Upper lobe of left lung (tissue), 6 donors: ENCODE measurements around the gene CD27. TPM values are rescaled to one million over a fixed set of nuclear protein-coding genes. Genes with fewer than 3 reads are reported as not detected.
A peak's percentile ranks its signal among the peaks of the same experiment; 100 is the strongest.
"Not testable (repeated sequence)": the region's sequence is repeated elsewhere in the genome, so short reads cannot be mapped to it uniquely, and the experiment has no call there.

Experiments
- ATAC-seq, 2 donors: fragments of 200-7000 bp; cut with Tn5 transposase; one replicate each; pipeline ENCODE4 v1.9.1; 2022; ENCODE audit warnings: mild to moderate bottlenecking in 2 of 2, moderate library complexity in 2 of 2; ENCODE audit not compliant: low FRiP score in 2 of 2
- DNase-seq, 2 donors: peaks; one replicate each; pipeline ENCODE4 v3.0.0-alpha.2; 2019 to 2020
- H3K27ac ChIP-seq, 4 donors: fragments of 200-600 bp; sonication (generic); one replicate each; pipeline ENCODE4 v1.5.1; 2016 to 2019
- H3K27me3 ChIP-seq, 4 donors: fragments of 200-600 bp; sonication (generic); one replicate each; pipeline ENCODE4 v1.5.1; 2017 to 2019
- H3K36me3 ChIP-seq, 4 donors: fragments of 200-600 bp; sonication (generic); one replicate each; pipeline ENCODE4 v1.5.1; 2016 to 2019
- H3K4me1 ChIP-seq, 4 donors: fragments of 200-600 bp; sonication (generic); one replicate each; pipeline ENCODE4 v1.5.1; 2018 to 2019
- H3K4me3 ChIP-seq, 4 donors: fragments of 200-600 bp; sonication (generic); one replicate each; pipeline ENCODE4 v1.5.1; 2017 to 2019; ENCODE audit warnings: mild to moderate bottlenecking in 2 of 4, moderate library complexity in 1 of 4
- H3K9me3 ChIP-seq, 4 donors: fragments of 200-600 bp; sonication (generic); one replicate each; pipeline ENCODE4 v1.5.1; 2018 to 2019
- EP300 ChIP-seq, 4 donors: sonication (generic); formaldehyde crosslinking; IDR thresholded peaks; one replicate each; pipeline ENCODE4 v1.5.1; 2017; ENCODE audit warnings: antibody characterized with exemption in 4 of 4, control low read depth in 2 of 4
- POLR2A ChIP-seq, 4 donors: fragments of 450-650 bp; IDR thresholded peaks; one replicate each; pipeline ENCODE4 v1.5.1; 2016 to 2017; ENCODE audit warnings: antibody characterized with exemption in 4 of 4, mild to moderate bottlenecking in 2 of 4
- POLR2AphosphoS5 ChIP-seq, 2 donors: sonication (generic); formaldehyde crosslinking; IDR thresholded peaks; one replicate each; pipeline ENCODE4 v1.5.1; 2017; ENCODE audit warnings: antibody characterized with exemption in 2 of 2
- WGBS, 2 donors: methylation state at CpG; one replicate each; pipeline ENCODE4 v1.1.5; 2017 to 2018; 5-methylcytosine and 5-hydroxymethylcytosine counted together
- total RNA-seq, 6 donors: library from RNA; depleted of rRNA in 4 of 6; stranded (reverse); fragments of >200 nt in 4 of 6; gene quantifications; one replicate each; pipeline versions ENCODE4 v1.1.0 to v1.2.1, GENCODE V29; 2016 to 2021
- TF ChIP-seq, protein P1 (sequence below), 6 experiments: fragments of 450-650 bp in 4 of 6; fragments of 200-600 bp in 2 of 6; sonication (generic) in 2 of 6; IDR thresholded peaks; one replicate each; pipeline ENCODE4 v1.5.1; 2016 to 2019; ENCODE audit warnings: antibody characterized with exemption in 6 of 6
- donor health status: DM: no; HTN: no; CAD: no; lungs with moderate emphysema.
- donor health status: DM: no; HTN: yes; CAD: no; lungs with severe emphysema.

Gene CD27
- total RNA-seq, 6 donors from 2014 or later: 1.0 to 8.8 (median 3.3) TPM; not detected in 1

GRCh38 chr12:6426882-6427671 lies 17.7 kb upstream of the CD27 start:
- H3K27me3 ChIP-seq: no peaks in the 10 kb centered on the region
- H3K9me3 ChIP-seq: no peaks in the 10 kb centered on the region
- peaks cover 18 to 23% (median 22%) of the 10 kb centered on the region in 4 donors for H3K4me1 ChIP-seq
- no peak overlapping the region for H3K27ac ChIP-seq
- 76 to 82% methylated on average over 14 of the region's 14 CpGs for WGBS, 2 donors
- no peaks in the 10 kb centered on the region for H3K36me3 ChIP-seq
- ATAC-seq: no peak
- DNase-seq: no peak
- no peak overlapping the region for H3K4me3 ChIP-seq
- TF ChIP-seq, protein P1, sequence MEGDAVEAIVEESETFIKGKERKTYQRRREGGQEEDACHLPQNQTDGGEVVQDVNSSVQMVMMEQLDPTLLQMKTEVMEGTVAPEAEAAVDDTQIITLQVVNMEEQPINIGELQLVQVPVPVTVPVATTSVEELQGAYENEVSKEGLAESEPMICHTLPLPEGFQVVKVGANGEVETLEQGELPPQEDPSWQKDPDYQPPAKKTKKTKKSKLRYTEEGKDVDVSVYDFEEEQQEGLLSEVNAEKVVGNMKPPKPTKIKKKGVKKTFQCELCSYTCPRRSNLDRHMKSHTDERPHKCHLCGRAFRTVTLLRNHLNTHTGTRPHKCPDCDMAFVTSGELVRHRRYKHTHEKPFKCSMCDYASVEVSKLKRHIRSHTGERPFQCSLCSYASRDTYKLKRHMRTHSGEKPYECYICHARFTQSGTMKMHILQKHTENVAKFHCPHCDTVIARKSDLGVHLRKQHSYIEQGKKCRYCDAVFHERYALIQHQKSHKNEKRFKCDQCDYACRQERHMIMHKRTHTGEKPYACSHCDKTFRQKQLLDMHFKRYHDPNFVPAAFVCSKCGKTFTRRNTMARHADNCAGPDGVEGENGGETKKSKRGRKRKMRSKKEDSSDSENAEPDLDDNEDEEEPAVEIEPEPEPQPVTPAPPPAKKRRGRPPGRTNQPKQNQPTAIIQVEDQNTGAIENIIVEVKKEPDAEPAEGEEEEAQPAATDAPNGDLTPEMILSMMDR (IDR thresholded peaks at IDR 0.05): no peak
- TF ChIP-seq POLR2A (IDR thresholded peaks at IDR 0.05): no peak
- TF ChIP-seq POLR2AphosphoS5 (IDR thresholded peaks at IDR 0.05): no peak
- TF ChIP-seq EP300 (IDR thresholded peaks at IDR 0.05): no peak

GRCh38 chr12:6427796-6428195 lies 17.0 kb upstream of the CD27 start:
- WGBS, 2 donors: 94 to 97% methylated on average over 10 of the region's 10 CpGs
- H3K27ac ChIP-seq, H3K36me3 ChIP-seq, ATAC-seq, H3K9me3 ChIP-seq, H3K4me3 ChIP-seq, H3K27me3 ChIP-seq, DNase-seq: not testable (repeated sequence)
- H3K4me1 ChIP-seq: peaks cover 18 to 23% (median 22%) of the 10 kb centered on the region in 4 donors

DNA sequence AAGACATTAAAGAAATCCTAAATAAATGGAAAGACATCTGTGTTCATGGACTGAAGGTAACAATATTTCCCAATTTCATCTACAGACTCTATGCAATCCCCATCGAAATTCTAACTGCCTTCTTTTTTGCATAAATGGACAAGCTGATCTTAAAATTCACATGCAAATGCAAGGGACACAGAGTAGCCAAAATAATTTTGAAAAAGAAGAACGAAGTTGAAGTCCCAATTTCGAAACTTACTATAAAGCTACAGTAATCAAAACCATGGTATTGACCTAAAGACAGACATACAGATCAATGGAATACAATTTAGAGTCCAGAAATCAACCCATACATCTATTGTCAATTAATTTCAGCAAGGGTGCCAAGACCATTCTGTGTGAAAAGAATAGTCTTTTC lies 16.4 kb upstream of the CD27 start:
- whole genome bisulfite sequencing, 2 donors: 82 to 85% methylated on average over 3 of the region's 3 CpGs
- no peak for DNase-seq
- TF ChIP-seq, protein P1 (IDR thresholded peaks at IDR 0.05): no peak
- TF ChIP-seq POLR2AphosphoS5 (IDR thresholded peaks at IDR 0.05): no peak
- TF ChIP-seq POLR2A (IDR thresholded peaks at IDR 0.05): no peak
- no peak for TF ChIP-seq EP300 (IDR thresholded peaks at IDR 0.05)
- Histone ChIP-seq H3K36me3 (no peaks in the 10 kb centered on the region), H3K27ac (peak overlapping the region in 1 of 4 donors; percentile 17), H3K9me3 (no peaks in the 10 kb centered on the region), H3K4me3 (no peak overlapping the region), H3K27me3 (no peaks in the 10 kb centered on the region), H3K4me1 (peaks cover 17 to 22% (median 21%) of the 10 kb centered on the region in 4 donors)
- ATAC-seq: no peak

DNA sequence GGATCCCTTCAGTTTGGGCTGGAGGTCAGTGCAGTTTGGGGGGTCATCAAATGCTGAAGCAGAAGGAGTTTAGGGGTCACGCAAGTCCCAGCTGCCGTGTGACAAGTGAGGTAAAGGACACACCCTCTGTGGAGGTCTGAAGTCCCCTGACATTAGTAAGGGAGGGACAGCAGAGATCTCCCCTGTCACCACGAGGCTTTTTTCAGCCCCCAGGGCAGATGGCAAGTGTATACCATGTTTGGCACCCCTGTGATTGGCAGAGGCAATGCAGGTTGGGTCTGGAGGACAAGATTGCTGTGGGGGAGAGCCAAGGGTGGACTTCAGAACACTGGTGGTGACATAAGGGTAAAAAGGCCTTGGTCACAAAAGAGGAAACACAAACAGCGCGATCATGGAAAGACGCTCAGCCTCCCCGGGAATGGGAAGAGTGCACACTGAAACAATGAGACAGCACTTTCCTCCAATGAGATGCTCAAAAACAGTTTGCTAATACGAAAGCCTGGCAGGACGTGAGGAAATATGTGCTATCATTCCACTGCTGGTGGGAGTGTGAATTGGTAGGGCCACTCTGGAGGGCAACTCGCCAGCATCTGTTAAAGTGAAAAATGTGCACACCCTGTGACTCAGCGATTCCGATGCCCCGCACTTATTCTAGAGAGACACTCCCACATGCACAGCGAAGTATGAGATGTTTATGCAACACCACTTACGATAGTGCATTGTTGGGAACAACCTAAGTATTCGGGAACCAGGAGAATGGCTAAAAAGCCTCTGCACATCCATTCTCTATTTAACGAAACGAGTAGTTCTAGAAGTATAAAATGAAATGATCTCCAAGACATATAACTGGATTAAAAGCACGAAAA lies 14.4 kb upstream of the CD27 start:
- H3K27ac ChIP-seq: peak overlapping the region; percentile 71 to 86 (median 76)
- ATAC-seq: peak; percentile 93 to 95
- peak overlapping the region in 3 of 4 donors; percentile 5 to 29 (median 16) for H3K4me3 ChIP-seq
- H3K4me1 ChIP-seq: peaks cover 10 to 15% (median 14%) of the 10 kb centered on the region in 4 donors
- TF ChIP-seq POLR2AphosphoS5 (IDR thresholded peaks at IDR 0.05): peak; percentile 79 to 89
- TF ChIP-seq EP300 (IDR thresholded peaks at IDR 0.05): peak in 3 of 4 donors; percentile 35 to 95 (median 42)
- TF ChIP-seq, protein P1 (IDR thresholded peaks at IDR 0.05): peak in 2 of 6 experiments; percentile 23 to 39
- TF ChIP-seq POLR2A (IDR thresholded peaks at IDR 0.05): peak in 1 of 4 donors; percentile 25
- no peaks in the 10 kb centered on the region for H3K27me3 ChIP-seq
- H3K9me3 ChIP-seq: no peaks in the 10 kb centered on the region
- no peaks in the 10 kb centered on the region for H3K36me3 ChIP-seq
- DNase-seq: peak in 1 of 2 donors; percentile 93
- WGBS, 2 donors: 18 to 20% methylated on average over 19 of the region's 19 CpGs

- no peak for ATAC-seq
Measured at GRCh38 chr12:6432991-6433390, 11.8 kb upstream of the CD27 start.

More at GRCh38 chr12:6432991-6433390, 11.8 kb upstream of the CD27 start:
- H3K9me3 ChIP-seq: no peaks in the 10 kb centered on the region
- TF ChIP-seq POLR2A (IDR thresholded peaks at IDR 0.05) (no peak), POLR2AphosphoS5 (IDR thresholded peaks at IDR 0.05) (no peak), EP300 (IDR thresholded peaks at IDR 0.05) (no peak)
- TF ChIP-seq, protein P1 (IDR thresholded peaks at IDR 0.05): no peak
- no peak overlapping the region for H3K27ac ChIP-seq
- 72 to 74% methylated on average over 5 of the region's 5 CpGs for WGBS, 2 donors
- peaks cover 10 to 15% (median 14%) of the 10 kb centered on the region in 4 donors for H3K4me1 ChIP-seq
- H3K4me3 ChIP-seq: no peak overlapping the region
- H3K27me3 ChIP-seq: no peaks in the 10 kb centered on the region
- no peaks in the 10 kb centered on the region for H3K36me3 ChIP-seq
- DNase-seq: no peak
